Vagina (tissue), 2 donors: ENCODE measurements around the gene SMARCC1. TPM values are rescaled to one million over a fixed set of nuclear protein-coding genes. Genes with fewer than 3 reads are reported as not detected.

Experiments used
- DNase-seq, 2 donors: peaks; one replicate each; pipeline ENCODE4 v3.0.0-alpha.2; 2017; ENCODE audit errors: extremely low spot score in 2 of 2
- H3K27ac ChIP-seq: fragments of 200-600 bp; sonication (generic); one replicate; pipeline ENCODE4 v1.5.1; 2019
- H3K27me3 ChIP-seq: fragments of 200-600 bp; sonication (generic); one replicate; pipeline ENCODE4 v1.5.1; 2019
- H3K36me3 ChIP-seq, 2 donors: fragments of 200-600 bp; sonication (generic); one replicate each; pipeline ENCODE4 v1.5.1; 2017 to 2019
- H3K4me1 ChIP-seq: fragments of 200-600 bp; sonication (generic); one replicate; pipeline ENCODE4 v1.5.1; 2019
- H3K4me3 ChIP-seq, 2 donors: fragments of 200-600 bp; sonication (generic); 1 replicate in 1 of 2; 2 replicates in 1 of 2; pipeline ENCODE4 v1.5.1; 2016 to 2019
- H3K9me3 ChIP-seq: fragments of 200-600 bp; sonication (generic); one replicate; pipeline ENCODE4 v1.5.1; 2019
- CTCF ChIP-seq, 3 experiments: fragments of 450-650 bp in 2 of 3; fragments of 200-600 bp in 1 of 3; sonication (generic) in 1 of 3; IDR thresholded peaks; one replicate each; pipeline ENCODE4 v1.5.1; 2017 to 2019; ENCODE audit warnings: antibody characterized with exemption in 3 of 3, mild to moderate bottlenecking in 2 of 3, moderate library complexity in 2 of 3
- POLR2A ChIP-seq, 2 donors: fragments of 450-650 bp; IDR thresholded peaks; one replicate each; pipeline ENCODE4 v1.6.1; 2017; ENCODE audit warnings: antibody characterized with exemption in 2 of 2, mild to moderate bottlenecking in 2 of 2, moderate library complexity in 2 of 2
- POLR2AphosphoS5 ChIP-seq, 2 donors: sonication (generic); formaldehyde crosslinking; IDR thresholded peaks; one replicate each; pipeline ENCODE4 v1.9.0; 2017; ENCODE audit warnings: antibody characterized with exemption in 2 of 2, mild to moderate bottlenecking in 2 of 2, low read depth in 1 of 2; ENCODE audit not compliant: insufficient read depth in 1 of 2
- intact Hi-C: fragments of 100-400 bp; cut with DNase I; formaldehyde crosslinking; loops from one replicate; pipeline ENCODE4 v1.15.1; 2023
- total RNA-seq: library from RNA; depleted of rRNA; stranded (reverse); fragments of >200 nt; gene quantifications from one replicate; pipeline ENCODE4 v1.2.3, GENCODE V29; 2016

The SMARCC1 gene
- total RNA-seq, 1 donor from 2014 or later = 39.0 TPM

DNA sequence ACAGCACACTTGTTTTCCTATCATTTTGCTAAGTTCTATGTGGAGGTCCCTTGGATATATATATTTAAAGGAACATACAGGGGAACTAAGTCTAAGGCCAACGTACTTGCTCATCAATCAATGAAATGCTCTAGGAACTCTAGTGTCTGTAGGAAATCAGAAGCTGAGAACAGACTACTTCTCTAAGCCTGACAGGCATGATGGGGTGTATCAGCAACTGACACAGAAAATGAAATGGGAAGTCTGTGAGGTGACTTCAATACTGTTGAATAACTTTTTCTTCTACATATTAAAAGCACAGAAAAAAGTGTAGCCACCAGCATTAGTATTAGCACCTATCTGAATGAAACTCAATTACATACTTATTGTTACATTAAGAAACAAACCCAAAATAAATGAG lies 146.2 kb downstream of the SMARCC1 start:
- H3K27ac ChIP-seq = no peak overlapping the region
- TF ChIP-seq POLR2AphosphoS5 (IDR thresholded peaks at IDR 0.05; ENCODE audit: insufficient read depth in 1 of 2, low read depth in 1 of 2) = no peak
- TF ChIP-seq CTCF (IDR thresholded peaks at IDR 0.05) = no peak
- no peak for TF ChIP-seq POLR2A (IDR thresholded peaks at IDR 0.05)
- DNase-seq = no peak
- H3K4me3 ChIP-seq = no peak overlapping the region
- peaks cover 0 to 32% of the 10 kb centered on the region in 2 donors for H3K36me3 ChIP-seq
- H3K9me3 ChIP-seq = no peaks in the 10 kb centered on the region
- no peaks in the 10 kb centered on the region for H3K27me3 ChIP-seq
- no peaks in the 10 kb centered on the region for H3K4me1 ChIP-seq
- intact Hi-C loops = no loop called here

GRCh38 chr3:47634996-47635395 lies 146.7 kb downstream of the SMARCC1 start:
- Histone ChIP-seq H3K36me3 (peaks cover 0 to 32% of the 10 kb centered on the region in 2 donors), H3K9me3 (no peaks in the 10 kb centered on the region), H3K4me3 (no peak overlapping the region), H3K27ac (no peak overlapping the region), H3K4me1 (no peaks in the 10 kb centered on the region), H3K27me3 (no peaks in the 10 kb centered on the region)
- intact Hi-C loops = no loop called here
- TF ChIP-seq POLR2A (IDR thresholded peaks at IDR 0.05) = no peak
- no peak for TF ChIP-seq POLR2AphosphoS5 (IDR thresholded peaks at IDR 0.05; ENCODE audit: insufficient read depth in 1 of 2, low read depth in 1 of 2)
- no peak for TF ChIP-seq CTCF (IDR thresholded peaks at IDR 0.05)
- DNase-seq = no peak

- Histone ChIP-seq H3K36me3 (peaks cover 0 to 41% of the 10 kb centered on the region in 2 donors), H3K9me3 (no peaks in the 10 kb centered on the region), H3K4me1 (no peaks in the 10 kb centered on the region), H3K27ac (no peak overlapping the region), H3K4me3 (no peak overlapping the region), H3K27me3 (no peaks in the 10 kb centered on the region)
- intact Hi-C loops = no loop called here
- no peak for TF ChIP-seq CTCF (IDR thresholded peaks at IDR 0.05)
- TF ChIP-seq POLR2AphosphoS5 (IDR thresholded peaks at IDR 0.05; ENCODE audit: insufficient read depth in 1 of 2, low read depth in 1 of 2) = no peak
- TF ChIP-seq POLR2A (IDR thresholded peaks at IDR 0.05) = no peak
- no peak for DNase-seq
Observed at GRCh38 chr3:47630810-47631209, 150.9 kb downstream of the SMARCC1 start.

DNA sequence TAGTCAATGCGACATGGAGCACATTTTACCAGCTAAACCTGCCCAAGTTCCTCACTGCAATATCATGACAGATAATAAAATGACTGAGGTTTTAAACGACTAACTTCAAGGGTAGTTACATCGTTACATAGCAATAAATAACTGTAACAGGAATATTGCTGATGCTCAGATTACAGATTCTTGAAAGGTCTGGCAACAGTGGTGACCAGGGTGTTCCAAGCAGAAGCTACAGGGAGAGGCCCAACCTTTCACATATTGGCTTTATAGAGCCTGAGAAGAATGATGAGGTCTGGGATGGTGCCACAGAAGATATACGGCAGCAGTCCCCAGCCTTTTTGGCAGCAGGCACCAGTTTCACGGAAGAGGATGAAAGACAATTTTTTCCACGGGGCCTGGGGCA lies 151.9 kb downstream of the SMARCC1 start:
- Histone ChIP-seq H3K27ac (no peak overlapping the region), H3K4me3 (no peak overlapping the region), H3K36me3 (peaks cover 0 to 41% of the 10 kb centered on the region in 2 donors), H3K9me3 (no peaks in the 10 kb centered on the region), H3K27me3 (no peaks in the 10 kb centered on the region), H3K4me1 (no peaks in the 10 kb centered on the region)
- intact Hi-C loops = no loop called here
- DNase-seq = no peak
- no peak for TF ChIP-seq CTCF (IDR thresholded peaks at IDR 0.05)

DNA sequence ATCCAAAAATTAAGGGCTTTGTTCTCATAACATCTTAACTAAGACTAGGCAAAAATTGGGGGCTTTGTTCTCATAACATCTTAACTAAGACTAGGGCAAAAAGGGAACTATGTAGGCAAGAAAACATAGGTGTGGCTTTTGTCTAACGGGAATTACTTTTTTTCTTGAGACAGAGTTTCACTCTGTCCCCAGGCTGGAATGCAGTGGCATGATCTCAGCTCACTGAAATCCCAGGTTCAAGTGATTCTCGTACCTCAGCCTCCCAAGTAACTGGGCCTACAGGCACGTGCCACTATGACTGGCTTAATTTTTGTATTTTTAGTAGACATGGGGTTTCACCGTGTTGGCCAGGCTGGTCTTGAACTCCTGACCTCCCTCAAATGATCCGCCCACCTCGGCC lies 153.3 kb downstream of the SMARCC1 start:
- DNase-seq = no peak
- no peaks in the 10 kb centered on the region for H3K27me3 ChIP-seq
- H3K4me1 ChIP-seq = no peaks in the 10 kb centered on the region
- intact Hi-C loops = no loop called here
- H3K36me3 ChIP-seq = peaks cover 0 to 32% of the 10 kb centered on the region in 2 donors
- no peaks in the 10 kb centered on the region for H3K9me3 ChIP-seq
- TF ChIP-seq POLR2A (IDR thresholded peaks at IDR 0.05) (no peak), CTCF (IDR thresholded peaks at IDR 0.05) (no peak), POLR2AphosphoS5 (IDR thresholded peaks at IDR 0.05; ENCODE audit: insufficient read depth in 1 of 2, low read depth in 1 of 2) (no peak)
- H3K4me3 ChIP-seq = no peak overlapping the region
- H3K27ac ChIP-seq = no peak overlapping the region
